GM12892 (cell line): Measurements from ENCODE around the gene CPLANE1.

Experiments
- POLR2A ChIP-seq: IDR thresholded peaks from 2 replicates; pipeline ENCODE4 v1.6.1; 2011; ENCODE audit warnings: low read depth, low read length, control low read depth
- POLR2AphosphoS5 ChIP-seq: IDR thresholded peaks from 2 replicates; pipeline ENCODE4 v1.6.1; 2011; ENCODE audit warnings: low read depth, low read length, control low read depth
- TAF1 ChIP-seq: IDR thresholded peaks from 2 replicates; pipeline ENCODE4 v1.6.1; 2011; ENCODE audit warnings: low read depth, mild to moderate bottlenecking, control low read depth, low read length, borderline replicate concordance

- TF ChIP-seq POLR2A: no peak
- no peak for TF ChIP-seq POLR2AphosphoS5
- TF ChIP-seq TAF1: no peak
Observed at GRCh38 chr5:37234288-37234687, 14.9 kb downstream of the CPLANE1 start.
